ENCODE data around the gene MEIS1.

Gene MEIS1

GRCh38 chr2:66512626-66513025 lies 77.7 kb downstream of the MEIS1 start:
- DNase-seq: no peak

GRCh38 chr2:66515743-66516142 lies 80.8 kb downstream of the MEIS1 start:
- DNase-seq: no peak

- DNase-seq: no peak
Observed at GRCh38 chr2:66516499-66516898, 81.6 kb downstream of the MEIS1 start.

GRCh38 chr2:66517772-66518171 lies 82.8 kb downstream of the MEIS1 start:
- no peak for DNase-seq

- no peak for DNase-seq
Observed at GRCh38 chr2:66519264-66519843, 84.4 kb downstream of the MEIS1 start.

GRCh38 chr2:66521291-66521922 lies 86.5 kb downstream of the MEIS1 start:
- DNase-seq: no peak

GRCh38 chr2:66522611-66523376 lies 87.9 kb downstream of the MEIS1 start:
- no peak for DNase-seq

- DNase-seq: no peak
Observed at GRCh38 chr2:66523377-66523969, 88.5 kb downstream of the MEIS1 start.

- no peak for DNase-seq
Observed at GRCh38 chr2:66523990-66524389, 89.1 kb downstream of the MEIS1 start.

GRCh38 chr2:66525606-66526005 lies 90.7 kb downstream of the MEIS1 start:
- DNase-seq: no peak

- DNase-seq: no peak
Observed at GRCh38 chr2:66526180-66526579, 91.3 kb downstream of the MEIS1 start.

- DNase-seq: no peak
Observed at GRCh38 chr2:66528974-66529724, 94.2 kb downstream of the MEIS1 start.

GRCh38 chr2:66530651-66531050 lies 95.7 kb downstream of the MEIS1 start:
- DNase-seq: no peak

GRCh38 chr2:66531155-66531554 lies 96.2 kb downstream of the MEIS1 start:
- no peak for DNase-seq

- DNase-seq: no peak
Observed at GRCh38 chr2:66531567-66531966, 96.6 kb downstream of the MEIS1 start.

- no peak for DNase-seq
Observed at GRCh38 chr2:66532972-66533868, 98.3 kb downstream of the MEIS1 start.

- DNase-seq: no peak
Observed at GRCh38 chr2:66534461-66534860, 99.5 kb downstream of the MEIS1 start.

GRCh38 chr2:66535574-66536289 lies 100.8 kb downstream of the MEIS1 start:
- no peak for DNase-seq

- DNase-seq: no peak
Observed at GRCh38 chr2:66536290-66536673, 101.4 kb downstream of the MEIS1 start.

GRCh38 chr2:66536997-66537396 lies 102.1 kb downstream of the MEIS1 start:
- no peak for DNase-seq

- no peak for DNase-seq
Observed at GRCh38 chr2:66538291-66538690, 103.4 kb downstream of the MEIS1 start.

Measured in OCI-M1 (cell line).